HG02571 (cell line): ENCODE measurements around the gene RNASE7.

Experiments used
- ATAC-seq: cut with Tn5 transposase; IDR thresholded peaks from one replicate; pipeline ENCODE4 v1.9.1; 2021; ENCODE audit warnings: mild to moderate bottlenecking, moderate library complexity; ENCODE audit not compliant: unreplicated experiment

RNASE7 gene

DNA sequence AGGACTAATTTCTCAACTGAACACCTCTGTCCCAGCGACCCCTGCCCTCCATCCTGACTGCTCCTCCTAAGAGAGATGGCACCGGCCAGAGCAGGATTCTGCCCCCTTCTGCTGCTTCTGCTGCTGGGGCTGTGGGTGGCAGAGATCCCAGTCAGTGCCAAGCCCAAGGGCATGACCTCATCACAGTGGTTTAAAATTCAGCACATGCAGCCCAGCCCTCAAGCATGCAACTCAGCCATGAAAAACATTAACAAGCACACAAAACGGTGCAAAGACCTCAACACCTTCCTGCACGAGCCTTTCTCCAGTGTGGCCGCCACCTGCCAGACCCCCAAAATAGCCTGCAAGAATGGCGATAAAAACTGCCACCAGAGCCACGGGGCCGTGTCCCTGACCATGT is 756 bp downstream of the RNASE7 start:
- no peak for ATAC-seq

DNA sequence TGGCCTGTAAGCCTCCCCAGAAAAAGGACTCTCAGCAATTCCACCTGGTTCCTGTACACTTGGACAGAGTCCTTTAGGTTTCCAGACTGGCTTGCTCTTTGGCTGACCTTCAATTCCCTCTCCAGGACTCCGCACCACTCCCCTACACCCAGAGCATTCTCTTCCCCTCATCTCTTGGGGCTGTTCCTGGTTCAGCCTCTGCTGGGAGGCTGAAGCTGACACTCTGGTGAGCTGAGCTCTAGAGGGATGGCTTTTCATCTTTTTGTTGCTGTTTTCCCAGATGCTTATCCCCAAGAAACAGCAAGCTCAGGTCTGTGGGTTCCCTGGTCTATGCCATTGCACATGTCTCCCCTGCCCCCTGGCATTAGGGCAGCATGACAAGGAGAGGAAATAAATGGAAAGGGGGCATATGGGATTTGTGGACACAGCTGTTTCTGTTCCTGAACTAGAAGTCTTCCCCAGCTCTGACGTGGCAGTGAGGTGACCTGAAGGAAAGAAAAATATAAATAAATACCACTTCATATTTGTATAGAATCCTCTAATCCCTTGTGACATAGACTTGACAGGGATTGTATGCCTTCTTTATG is 1.3 kb downstream of the RNASE7 start:
- no peak for ATAC-seq

DNA sequence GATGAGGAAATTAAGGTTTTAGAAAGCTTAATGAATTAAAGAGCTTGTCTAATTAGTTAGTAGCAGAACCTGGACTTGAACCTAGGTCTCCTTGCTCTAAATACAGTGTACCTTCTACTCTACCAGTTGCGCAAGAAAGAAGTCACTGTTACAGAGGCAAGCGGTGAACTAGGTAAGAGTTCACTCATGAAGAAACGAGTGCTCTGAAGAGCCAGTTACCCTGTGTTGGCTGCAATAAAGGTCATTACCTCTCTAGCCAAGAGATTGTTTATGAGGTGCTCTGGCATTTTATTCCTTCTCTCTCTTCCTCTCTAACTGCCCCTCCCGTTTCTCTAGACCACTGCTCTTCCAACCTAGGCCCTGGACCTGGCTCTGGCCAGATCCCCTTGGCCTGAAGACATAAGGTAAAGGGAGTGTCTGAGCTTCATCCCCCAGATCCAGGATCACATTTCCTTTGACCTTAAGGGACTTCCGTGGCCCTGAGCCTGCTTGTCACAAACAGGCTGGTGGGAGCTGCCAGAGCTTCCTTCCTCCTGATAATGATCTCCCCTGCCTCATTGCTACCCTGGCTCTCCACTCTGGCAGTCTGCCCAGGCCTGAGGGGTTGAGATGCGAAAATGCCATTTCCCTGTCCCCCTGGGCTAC is 1.9 kb downstream of the RNASE7 start:
- ATAC-seq = no peak

DNA sequence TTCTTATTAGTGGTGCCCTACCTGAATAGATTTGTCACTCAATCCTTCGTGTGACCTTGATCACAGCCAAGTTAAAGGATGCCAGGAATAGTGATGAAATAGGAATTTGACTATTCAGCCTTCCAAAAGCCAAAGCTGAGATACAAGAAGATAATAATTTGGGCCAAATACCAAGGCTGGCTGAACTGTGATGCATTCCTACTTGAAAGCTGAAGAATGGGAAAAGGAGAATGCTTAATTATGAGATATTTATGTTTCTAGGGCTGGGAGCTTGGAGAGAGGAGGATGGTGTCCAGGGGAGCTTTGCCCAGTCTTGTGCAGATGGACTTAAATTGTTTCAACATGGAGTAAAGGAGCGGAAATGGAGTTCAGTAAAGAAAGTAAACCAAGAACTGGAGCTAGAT is 5.2 kb downstream of the RNASE7 start:
- ATAC-seq = no peak

DNA sequence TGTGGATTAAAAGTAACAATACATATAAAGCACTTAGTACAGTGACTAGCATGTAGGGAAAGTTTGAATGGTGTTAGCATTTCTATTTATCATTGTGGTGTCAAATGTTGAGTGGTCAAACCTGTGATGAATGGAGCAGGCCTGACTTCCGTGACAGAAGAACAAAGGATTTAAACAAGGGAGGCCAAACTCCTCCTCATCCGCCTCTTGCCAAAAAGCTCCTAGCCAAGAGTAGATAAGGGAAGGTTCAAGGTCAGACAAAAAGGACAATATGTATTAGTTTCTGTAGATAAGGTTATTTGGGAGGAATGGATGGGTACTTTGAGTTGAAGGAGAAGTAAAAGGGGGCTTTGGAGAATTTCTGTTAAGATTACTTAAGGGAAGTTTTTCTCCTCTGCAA is 6.5 kb downstream of the RNASE7 start:
- no peak for ATAC-seq

DNA sequence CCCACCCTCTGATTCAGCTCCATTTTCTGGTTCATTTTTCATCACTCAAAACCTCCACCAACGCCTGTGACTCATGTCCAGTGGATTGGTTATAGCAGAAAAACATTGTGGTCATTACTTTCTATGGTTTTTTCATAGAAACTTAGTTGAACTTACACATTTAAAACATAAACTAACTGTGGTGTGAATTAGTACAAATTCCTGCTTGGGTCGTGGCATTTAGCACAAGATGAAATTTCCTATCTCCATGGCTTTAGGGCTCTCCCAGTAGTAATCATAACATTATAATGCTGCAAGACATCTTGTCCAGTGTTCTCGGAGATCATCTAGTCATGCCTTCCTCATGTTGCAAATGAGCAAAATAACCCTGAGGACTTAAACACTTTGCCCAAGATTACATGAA is 7.1 kb downstream of the RNASE7 start:
- no peak for ATAC-seq

DNA sequence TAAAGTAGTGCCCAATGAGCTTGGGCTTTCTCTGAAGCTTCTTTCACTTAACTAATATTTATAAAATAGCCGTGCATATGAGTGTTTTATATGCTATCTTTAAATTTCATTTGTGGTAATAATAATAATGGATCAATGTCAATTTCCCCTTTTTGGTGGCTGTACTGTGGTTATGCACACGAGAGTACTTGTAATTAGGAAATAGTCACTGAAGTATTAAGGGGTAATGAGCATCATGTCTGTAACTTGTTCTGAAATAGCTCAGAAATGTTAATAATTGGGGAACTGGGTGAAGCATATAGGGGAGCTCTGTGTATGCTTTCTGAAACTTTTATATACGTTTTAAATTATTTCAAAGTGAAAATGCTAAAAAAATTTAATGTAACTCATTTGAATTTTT is 8.4 kb downstream of the RNASE7 start:
- no peak for ATAC-seq

DNA sequence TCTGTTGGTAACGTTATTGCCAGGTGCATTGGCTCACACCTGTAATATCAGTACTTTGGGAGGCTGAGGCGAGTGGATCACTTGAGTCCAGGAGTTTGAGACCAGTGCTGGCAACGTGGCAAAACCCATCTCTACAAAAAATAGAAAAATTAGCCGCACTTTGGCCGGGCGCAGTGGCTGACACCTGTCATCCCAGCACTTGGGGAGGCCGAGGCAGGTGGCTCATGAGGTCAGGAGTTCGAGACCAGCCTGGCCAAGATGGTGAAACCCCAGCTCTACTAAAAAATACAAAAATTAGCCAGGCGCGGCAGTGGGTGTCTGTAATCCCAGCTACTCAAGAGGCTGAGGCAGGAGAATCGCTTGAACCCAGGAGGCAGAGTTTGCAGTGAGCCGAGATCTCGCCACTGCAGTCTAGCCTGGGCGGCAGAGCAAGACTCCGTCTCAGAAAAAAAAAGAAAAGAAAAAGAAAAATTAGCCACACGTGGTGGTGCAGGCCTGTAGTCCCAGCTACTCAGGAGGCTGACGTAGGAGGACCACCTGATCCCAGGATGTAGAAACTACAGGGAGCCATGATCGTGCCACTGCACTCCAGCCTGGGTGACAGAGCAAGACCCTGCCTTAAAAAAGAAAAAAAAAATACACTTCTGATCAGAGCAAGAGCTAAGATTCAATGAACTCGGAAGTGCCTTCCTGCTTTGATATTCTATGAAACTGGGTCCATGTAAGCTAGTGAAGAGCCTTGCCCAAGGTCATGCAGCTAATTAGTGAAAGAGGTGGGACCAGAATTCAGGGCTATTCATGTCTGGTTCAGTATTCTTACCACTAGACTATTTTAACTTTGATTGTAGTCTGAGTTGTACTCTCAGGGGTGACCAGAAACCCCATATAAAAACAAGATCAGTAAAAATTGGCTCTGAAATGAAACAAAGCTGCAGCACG is 11.3 kb downstream of the RNASE7 start:
- ATAC-seq = no peak

DNA sequence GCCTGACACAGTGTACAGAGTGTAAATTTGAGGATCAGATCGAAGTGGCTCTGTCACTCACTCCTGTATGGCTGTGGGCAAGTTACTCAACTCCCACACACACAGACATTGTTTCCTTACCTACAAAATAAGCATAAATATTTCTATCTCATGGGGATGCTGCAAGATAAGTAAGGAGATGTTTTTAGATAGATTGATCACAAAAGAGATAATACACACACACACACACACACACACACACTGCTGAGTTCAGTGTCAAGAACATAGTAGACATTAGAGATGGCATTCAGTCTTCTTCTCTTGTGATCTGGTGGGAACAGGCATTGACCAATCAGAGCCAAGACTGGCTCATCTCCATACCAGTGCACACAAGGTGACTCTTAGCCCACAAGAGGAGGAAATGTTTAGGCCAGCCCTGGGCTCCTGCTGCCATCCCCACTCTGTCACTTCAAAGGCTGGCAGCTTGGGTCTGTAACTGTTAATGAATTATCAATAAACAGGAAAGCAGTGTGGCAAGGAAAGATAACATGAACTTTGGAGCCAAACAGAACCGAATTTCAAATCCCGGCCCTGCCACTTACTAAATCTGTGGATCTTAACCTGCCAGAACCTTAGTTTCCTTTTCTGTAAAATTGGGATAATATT is 12.1 kb downstream of the RNASE7 start:
- ATAC-seq = no peak

DNA sequence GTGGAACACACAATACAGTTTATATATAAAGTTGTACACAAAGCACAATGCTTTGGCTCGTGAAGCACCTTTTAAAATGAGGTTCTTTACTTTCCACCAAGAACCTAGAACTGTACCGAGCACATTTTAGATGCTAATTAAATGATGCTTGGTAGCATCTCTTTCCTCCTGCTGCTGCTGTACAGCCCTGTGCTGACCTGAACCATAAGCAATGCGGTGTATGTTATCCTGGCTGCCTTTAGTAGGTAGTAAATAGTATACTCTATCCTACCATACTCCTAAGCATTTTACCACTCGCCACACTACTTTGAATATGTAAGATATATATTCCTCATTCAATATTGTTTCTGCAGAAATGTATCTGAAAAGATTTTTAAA is 12.6 kb downstream of the RNASE7 start:
- ATAC-seq = no peak

DNA sequence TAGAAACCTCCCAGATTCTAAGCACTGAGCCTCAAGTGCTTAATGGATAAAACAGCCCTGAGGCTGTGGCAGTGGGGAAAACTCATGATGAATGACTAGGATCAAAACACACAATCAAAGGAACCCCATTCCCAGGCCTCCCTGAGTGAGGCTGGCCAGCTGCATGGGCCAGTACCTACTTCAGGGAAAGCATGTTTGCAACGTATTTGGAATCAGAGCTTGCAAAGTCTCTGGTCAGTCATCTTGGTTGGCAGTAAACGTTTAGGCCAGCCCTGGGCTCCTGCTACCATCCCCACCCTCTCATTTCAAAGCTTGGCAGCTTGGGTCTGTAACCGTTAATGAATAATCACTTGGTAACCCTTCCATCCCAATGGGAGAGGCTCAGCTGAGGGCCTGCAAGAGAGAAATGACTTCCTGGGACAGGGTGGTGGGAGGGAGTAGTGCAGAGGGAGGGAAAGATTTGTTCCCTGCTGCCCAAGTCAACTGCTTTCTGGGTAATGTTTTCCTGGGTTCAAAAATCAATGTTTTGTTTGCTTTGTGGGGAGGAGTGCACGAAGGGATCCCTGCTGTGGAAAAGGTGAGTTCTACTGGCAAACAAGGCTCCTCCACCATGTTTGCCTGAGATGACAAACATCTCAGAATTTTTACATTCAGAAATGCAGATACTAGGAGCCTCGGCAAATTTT is 13.4 kb downstream of the RNASE7 start:
- no peak for ATAC-seq

DNA sequence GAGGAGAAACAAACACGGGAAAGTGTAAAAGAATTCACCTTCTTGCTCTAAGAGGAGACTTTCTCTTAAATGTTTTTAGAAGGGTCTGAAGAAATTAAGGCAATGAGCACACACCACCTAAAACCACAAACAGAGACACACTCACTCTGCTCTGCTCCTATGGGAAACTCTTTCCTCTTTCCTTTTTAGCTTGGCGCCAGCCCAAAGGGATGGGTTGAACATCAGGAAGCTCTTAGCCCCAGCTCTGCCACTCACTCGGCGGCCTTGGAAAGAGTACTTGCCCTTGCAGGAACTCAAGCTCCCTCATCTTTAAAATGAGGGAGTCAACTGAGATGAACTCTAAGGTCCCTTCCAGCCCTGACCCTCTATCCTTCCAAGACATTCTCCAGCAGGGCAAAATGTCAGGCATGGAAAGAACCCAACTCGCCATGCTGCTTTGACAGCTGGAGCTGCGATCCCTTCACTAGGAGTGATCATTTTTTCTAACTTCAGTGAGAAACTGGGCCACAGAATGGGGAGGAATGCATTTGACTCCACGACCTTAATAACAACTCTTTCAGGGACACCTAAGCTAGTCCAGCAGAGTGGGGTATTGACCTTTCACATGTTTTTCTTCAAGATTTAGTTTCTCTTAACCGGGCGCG is 14.5 kb downstream of the RNASE7 start:
- no peak for ATAC-seq

DNA sequence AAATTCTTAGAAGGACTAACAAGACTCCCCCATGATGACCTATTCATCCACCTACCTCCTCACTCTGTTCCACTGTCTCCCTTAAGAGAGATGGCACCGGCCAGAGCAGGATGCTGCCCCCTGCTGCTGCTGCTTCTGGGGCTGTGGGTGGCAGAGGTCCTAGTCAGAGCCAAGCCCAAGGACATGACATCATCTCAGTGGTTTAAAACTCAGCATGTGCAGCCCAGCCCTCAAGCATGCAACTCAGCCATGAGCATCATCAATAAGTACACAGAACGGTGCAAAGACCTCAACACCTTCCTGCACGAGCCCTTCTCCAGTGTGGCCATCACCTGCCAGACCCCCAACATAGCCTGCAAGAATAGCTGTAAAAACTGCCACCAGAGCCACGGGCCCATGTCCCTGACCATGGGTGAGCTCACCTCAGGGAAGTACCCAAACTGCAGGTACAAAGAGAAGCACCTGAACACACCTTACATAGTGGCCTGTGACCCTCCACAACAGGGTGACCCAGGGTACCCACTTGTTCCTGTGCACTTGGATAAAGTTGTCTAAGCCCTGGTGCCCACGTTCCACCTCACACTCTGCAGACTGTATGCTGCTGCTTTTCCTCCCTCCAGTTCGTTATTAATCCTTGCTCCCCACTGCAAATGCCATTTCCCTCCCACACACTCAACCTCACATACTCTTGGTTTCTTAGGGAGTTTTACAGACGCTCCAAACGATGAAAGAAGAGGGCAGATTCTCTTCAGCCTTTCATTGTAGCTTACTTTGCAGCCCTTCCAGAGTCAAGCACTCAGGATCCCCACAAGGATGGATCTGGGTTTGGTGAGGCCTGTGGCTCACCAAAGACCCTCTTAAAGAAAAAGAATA is 15.9 kb downstream of the RNASE7 start, which contains the start of gene RNASE8:
RNASE8 (plus strand) TSS at position 20 of the 873 bp plus-strand sequence; CDS start at position 91, 71 bp downstream.
- ATAC-seq = no peak

DNA sequence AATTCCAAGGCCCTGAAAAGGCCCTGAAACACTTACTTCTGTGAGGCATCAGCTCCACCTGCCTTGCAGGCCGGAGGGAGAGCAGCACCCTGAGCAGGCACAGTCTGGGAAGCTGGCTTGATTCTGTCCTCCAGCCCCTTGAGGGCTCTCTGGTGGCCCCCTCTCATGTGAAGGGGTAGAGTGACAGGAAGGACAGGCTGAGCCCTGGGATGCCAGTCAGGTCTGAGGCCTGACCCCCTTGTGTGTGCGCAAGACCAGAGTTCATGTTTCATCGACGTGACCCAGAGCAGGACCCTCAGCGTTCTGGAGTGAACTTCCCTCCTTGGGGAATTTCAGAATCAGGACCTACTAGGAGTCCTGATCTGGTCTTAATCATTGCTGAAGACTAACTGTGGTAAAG is 16.7 kb downstream of the RNASE7 start:
- ATAC-seq = no peak

DNA sequence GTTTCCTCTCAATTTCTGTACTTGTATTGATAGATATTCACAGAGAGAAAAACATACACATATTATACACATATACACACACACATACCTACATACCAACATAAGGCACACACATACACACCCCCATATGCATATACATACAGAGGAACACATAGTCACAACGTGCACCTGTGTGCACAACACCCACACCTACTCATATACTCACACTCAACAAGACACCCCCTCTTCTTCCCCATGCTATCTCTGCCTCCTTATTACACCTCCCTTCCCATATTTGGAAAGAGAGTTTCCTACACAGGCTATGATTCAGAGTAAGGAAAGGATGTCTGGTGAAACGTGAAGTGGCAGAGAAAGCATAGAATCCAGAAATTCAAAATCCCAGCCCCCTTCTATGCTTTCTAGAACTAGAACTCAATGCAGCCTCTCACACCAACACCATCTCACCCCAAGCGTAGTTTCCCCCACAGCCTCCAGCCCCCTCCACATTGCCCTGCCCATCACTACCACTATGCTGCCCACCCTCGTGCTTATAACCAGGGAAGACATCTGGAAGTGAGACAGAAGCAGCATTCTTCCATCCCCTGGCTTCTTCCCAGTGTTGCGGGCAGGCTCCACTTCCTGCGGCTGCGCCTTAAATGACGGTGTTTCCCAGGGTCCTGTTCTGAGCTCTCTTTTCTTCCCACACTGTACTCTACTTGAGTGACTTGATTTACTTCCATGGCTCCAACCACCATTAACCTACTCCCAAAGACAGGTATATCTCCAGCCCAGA is 17.9 kb downstream of the RNASE7 start:
- ATAC-seq = no peak

DNA sequence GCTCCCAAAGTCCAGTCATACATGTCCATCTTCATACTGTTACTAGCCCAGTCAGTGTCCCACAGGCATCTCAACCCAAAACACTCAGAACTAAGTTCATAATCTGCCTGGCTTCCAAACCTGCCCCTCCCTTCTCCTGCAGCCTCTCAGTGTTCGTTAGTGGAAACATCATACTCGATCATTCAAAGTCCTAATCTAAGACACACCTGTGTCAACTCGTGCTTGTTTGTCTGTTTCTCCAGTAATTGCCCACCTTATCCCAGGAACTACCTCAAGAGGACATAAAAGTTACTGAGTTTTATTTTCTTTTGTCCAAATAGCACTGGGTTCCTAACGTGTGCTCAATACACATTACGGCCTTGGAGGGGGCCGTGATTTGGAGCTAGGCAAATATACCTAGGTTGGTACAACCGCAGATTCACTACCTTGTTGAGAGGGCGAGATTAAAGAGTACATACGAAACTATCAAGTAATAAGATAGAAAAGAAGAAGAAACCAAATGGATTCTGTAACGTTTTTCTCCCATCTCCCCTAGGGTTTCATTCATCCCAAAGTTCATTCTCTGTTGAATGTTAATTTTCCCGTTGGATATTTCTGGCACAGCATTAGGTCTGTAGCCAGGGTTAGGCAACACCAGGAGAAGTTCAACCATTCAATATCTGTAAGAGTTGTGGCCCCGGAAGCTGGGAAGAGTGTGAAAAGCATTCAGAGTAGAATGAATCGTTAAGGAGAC is 18.6 kb downstream of the RNASE7 start:
- ATAC-seq = no peak

DNA sequence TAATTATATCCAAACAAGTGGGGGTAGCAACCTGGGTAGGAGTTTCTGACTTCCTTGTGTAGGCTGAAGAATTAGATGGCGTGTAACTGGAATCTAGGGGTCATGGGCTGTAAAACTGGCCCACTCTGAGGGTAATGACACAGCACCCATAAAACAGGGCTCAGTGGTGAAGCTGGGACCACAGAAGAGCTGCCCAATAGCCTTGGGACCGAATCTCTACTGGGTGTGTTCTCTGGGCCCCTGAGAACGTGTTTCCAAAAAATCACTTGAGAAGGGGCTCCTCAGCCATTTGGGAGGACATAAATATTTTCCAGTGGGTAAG is 19.1 kb downstream of the RNASE7 start:
- no peak for ATAC-seq

DNA sequence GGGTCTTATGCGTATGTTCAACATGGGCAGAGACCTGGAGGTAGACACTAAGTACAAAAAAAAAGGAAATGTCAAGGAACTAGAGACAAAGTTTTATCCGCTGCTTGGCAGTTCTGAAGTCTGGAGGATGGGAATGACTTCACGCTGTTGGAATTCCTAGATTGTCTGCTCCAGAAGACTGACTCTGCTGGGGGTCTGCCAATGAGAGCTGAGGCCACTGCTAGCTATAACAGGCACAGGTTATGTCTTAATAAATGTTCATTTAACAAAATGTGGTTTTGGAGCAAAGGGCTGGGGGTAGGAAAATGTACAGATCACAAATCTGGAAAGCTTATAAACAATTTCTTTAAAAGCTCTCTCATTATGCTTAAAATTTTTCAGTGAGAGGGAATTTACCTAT is 21.3 kb downstream of the RNASE7 start:
- ATAC-seq = no peak
